ENCODE data around the gene OBP2A.
"Not testable (repeated sequence)": the region's sequence is repeated elsewhere in the genome, so short reads cannot be mapped to it uniquely, and the experiment has no call there.

OBP2A gene

GRCh38 chr9:135506327-135507103, 39.4 kb upstream of the OBP2A start:
- Mint-ChIP-seq H3K27me3 (no peaks in the 10 kb centered on the region), H3K27ac (no peak overlapping the region), H3K4me1 (ENCODE audit: low read depth) (peaks cover 21% of the 10 kb centered on the region), H3K9me3 (peaks cover 10% of the 10 kb centered on the region), H3K4me3 (no peak overlapping the region), H3K36me3 (ENCODE audit: low read depth) (peaks cover 24% of the 10 kb centered on the region)

- no peaks in the 10 kb centered on the region for H3K27me3 Mint-ChIP-seq
- H3K27ac Mint-ChIP-seq, result no peak overlapping the region
- peaks cover 19% of the 10 kb centered on the region for H3K36me3 Mint-ChIP-seq (ENCODE audit: low read depth)
Measured at GRCh38 chr9:135507104-135508035, 38.6 kb upstream of the OBP2A start.

GRCh38 chr9:135508211-135508820, 37.6 kb upstream of the OBP2A start:
- Mint-ChIP-seq H3K36me3 (ENCODE audit: low read depth) (peaks cover 15% of the 10 kb centered on the region), H3K9me3 (peaks cover 10% of the 10 kb centered on the region), H3K27ac (no peak overlapping the region), H3K4me3 (no peak overlapping the region), H3K4me1 (ENCODE audit: low read depth) (peaks cover 11% of the 10 kb centered on the region), H3K27me3 (peaks cover 3% of the 10 kb centered on the region)

More at GRCh38 chr9:135507104-135508035, 38.6 kb upstream of the OBP2A start:
- Mint-ChIP-seq H3K4me3 (no peak overlapping the region), H3K4me1 (ENCODE audit: low read depth) (peaks cover 15% of the 10 kb centered on the region), H3K9me3 (peaks cover 10% of the 10 kb centered on the region)

- Mint-ChIP-seq H3K9me3 (peaks cover 10% of the 10 kb centered on the region), H3K4me1 (ENCODE audit: low read depth) (peaks cover 11% of the 10 kb centered on the region), H3K4me3 (no peak overlapping the region), H3K27ac (no peak overlapping the region), H3K36me3 (ENCODE audit: low read depth) (peaks cover 9% of the 10 kb centered on the region), H3K27me3 (peaks cover 3% of the 10 kb centered on the region)
Measured at GRCh38 chr9:135509458-135509857, 36.5 kb upstream of the OBP2A start.

GRCh38 chr9:135512241-135512603, 33.7 kb upstream of the OBP2A start:
- peaks cover 10% of the 10 kb centered on the region for H3K9me3 Mint-ChIP-seq
- H3K4me1 Mint-ChIP-seq (ENCODE audit: low read depth), result peaks cover 15% of the 10 kb centered on the region
- no peak overlapping the region for H3K4me3 Mint-ChIP-seq
- H3K27ac Mint-ChIP-seq, result no peak overlapping the region
- no peaks in the 10 kb centered on the region for H3K36me3 Mint-ChIP-seq (ENCODE audit: low read depth)
- peaks cover 3% of the 10 kb centered on the region for H3K27me3 Mint-ChIP-seq

- Mint-ChIP-seq H3K36me3 (ENCODE audit: low read depth) (no peaks in the 10 kb centered on the region), H3K27me3 (peaks cover 7% of the 10 kb centered on the region), H3K27ac (no peak overlapping the region), H3K4me1 (ENCODE audit: low read depth) (peaks cover 15% of the 10 kb centered on the region), H3K9me3 (peaks cover 10% of the 10 kb centered on the region), H3K4me3 (no peak overlapping the region)
Measured at GRCh38 chr9:135512904-135513303, 33.0 kb upstream of the OBP2A start.

DNA sequence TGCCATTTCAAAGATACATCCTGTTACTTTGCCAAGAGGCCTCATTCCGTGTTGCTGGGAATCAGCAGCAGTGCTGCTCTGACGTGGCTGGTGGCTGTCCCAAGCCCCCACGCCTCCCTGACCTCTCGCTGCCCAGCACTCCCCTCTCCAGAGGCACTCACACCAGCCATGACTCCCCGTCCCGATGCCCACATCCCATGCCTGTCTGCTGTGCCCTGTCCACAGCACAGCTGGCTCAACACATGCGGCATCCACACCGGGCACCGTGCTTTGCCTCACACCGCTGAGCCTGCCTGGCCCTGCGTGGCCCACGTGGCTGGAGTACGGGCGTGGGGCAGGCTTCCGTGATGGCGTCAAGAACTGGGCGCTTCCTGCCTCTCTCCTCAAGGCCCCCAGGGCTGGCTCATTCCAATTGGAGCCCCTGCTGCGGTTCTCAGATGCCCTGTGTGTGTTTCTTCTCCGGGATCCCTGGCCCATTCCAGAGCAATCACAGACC, 32.5 kb upstream of the OBP2A start:
- no peak overlapping the region for H3K27ac Mint-ChIP-seq
- peaks cover 15% of the 10 kb centered on the region for H3K4me1 Mint-ChIP-seq (ENCODE audit: low read depth)

DNA sequence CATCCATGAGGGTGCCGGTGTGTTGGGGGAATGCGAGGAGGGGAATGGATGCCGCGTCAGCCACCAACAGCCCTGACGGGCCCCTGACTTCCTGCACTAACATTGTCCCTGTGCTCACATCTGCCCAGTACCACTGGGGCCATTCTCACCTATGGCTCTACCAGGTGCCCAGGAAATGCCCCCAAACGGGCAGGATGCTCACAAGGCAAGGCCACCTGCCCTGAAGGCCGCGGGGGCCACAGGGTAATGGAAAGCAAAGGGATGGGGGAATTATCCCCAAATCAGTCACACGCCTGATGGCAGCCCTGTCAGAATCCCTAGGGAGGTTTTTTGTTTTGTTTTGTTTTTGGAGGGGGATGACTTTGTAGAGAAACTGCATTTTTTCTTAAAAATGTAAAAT, 32.0 kb upstream of the OBP2A start:
- H3K27me3 Mint-ChIP-seq, result peaks cover 13% of the 10 kb centered on the region
- H3K4me1 Mint-ChIP-seq (ENCODE audit: low read depth), result peaks cover 15% of the 10 kb centered on the region
- not testable (repeated sequence) for H3K27ac Mint-ChIP-seq; H3K9me3 Mint-ChIP-seq; H3K4me3 Mint-ChIP-seq; H3K36me3 Mint-ChIP-seq (ENCODE audit: low read depth)

More for the DNA sequence above, 32.5 kb upstream of the OBP2A start:
- Mint-ChIP-seq H3K36me3 (ENCODE audit: low read depth) (no peaks in the 10 kb centered on the region), H3K27me3 (peaks cover 11% of the 10 kb centered on the region), H3K4me3 (no peak overlapping the region), H3K9me3 (peaks cover 10% of the 10 kb centered on the region)

DNA sequence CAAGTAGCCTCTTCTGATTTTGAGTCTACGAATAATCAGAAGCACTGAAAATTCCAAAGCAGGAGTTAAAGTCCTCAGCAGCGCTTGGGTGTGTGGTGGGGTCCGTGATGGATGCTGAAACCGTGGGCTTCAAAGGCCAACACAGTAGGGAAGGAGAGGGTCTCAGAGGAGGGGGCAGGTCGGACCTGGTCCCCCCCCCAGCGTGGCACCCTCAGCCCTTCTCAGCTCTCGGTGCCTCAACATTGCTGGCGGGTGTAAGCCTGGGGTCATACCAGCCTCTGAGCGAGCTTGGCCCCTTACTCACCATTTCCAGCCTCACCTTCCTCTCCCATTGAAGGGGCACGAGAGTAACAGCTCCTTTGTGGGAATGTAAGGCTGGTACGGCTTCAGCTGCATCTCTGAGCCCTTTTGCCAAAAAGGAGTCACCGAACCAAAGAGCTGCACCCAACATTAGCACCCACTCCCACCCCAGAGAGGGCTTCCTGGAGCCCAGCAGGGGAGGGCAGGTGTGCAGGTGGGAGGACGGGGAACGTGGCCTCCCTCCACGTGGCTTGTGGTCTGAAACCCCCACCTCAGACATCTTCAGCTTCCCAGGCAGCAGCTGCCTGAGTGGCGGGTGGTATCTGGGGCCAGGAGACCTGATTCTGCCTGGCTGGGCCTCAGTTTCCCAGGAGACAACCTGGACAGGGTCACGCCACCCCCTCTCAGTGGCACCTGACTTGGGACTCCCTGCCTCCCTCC, 31.4 kb upstream of the OBP2A start:
- Mint-ChIP-seq H3K27ac (no peak overlapping the region), H3K36me3 (ENCODE audit: low read depth) (no peaks in the 10 kb centered on the region), H3K9me3 (peaks cover 1% of the 10 kb centered on the region), H3K27me3 (peaks cover 14% of the 10 kb centered on the region), H3K4me1 (ENCODE audit: low read depth) (peaks cover 15% of the 10 kb centered on the region), H3K4me3 (no peak overlapping the region)

DNA sequence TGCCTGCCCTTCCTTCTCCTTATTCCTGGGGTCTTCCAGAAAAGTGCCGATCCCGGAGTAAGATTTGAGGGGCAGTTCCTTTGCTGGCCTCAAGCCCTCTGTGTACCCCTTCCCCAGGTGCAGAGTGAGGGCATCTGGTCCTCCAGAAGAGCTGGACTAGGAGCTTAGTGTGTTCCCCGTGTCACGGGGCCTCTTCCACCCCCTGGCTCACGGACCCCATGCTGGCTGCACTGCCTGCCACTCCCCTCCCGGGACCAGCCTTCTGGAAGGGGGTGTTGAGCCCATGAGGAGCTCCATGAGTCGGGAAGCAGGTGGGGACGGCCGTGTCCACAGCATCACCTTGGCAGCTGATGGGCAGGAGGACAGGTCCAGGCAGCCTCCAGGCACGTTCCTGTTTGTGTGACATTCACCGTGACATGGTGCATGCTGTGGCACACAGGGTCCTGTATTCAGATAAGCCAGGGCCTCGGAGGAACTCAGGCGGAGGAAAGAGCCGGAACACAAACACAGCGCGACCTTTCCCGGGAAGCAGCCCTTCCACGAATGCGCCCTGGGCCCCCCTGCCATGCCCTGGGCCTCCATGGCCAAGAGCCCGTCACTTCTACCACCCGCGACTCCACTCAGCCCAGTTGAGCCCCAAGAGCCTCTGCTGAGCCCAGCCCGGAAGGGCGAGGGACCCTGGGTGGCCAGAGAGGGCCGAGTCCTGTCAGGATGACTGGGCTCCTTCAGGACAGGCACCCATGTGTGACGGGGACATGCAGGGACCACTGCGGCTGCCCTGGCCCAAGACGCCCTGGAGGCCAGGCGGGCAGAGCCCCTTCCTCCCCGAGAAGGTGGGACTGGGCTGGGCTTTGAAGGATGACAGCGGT, 30.6 kb upstream of the OBP2A start:
- Mint-ChIP-seq H3K9me3 (no peaks in the 10 kb centered on the region), H3K27me3 (peaks cover 19% of the 10 kb centered on the region), H3K27ac (no peak overlapping the region), H3K4me1 (ENCODE audit: low read depth) (peaks cover 15% of the 10 kb centered on the region), H3K4me3 (no peak overlapping the region), H3K36me3 (ENCODE audit: low read depth) (no peaks in the 10 kb centered on the region)

DNA sequence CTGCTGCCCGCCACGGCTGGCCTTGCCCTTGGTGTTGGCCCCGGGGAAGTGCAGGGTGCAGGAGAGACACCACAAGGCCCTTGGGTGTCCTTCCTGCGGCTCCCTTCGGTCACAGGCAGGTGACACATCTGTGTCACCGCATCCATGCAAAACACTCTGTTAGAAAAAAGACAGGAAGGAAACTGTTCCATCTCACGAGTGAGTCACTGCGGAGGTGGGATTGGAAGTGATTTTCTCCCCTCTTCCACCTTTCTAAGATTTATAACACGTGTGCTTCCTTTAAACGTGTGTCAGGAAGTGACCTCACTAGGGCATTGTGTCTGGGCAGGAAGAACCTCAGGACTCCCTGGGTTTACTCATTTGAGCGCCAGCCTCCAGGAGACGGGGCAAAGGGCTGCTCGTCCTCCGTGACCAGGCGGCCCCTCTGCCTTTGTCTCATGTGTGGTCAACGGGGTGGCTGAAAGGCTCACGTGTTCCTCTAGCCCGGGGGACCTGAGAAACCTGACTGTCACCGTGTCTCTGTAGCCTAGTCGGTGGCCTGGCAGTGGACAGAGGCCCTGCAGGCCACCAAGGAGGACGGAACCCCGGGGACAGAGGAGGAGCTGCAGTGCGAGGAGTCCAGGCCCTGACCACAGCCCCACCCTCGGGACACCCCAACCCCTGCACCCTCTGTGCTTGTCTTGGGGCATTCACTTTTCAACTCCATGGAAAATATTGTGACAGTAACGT, 29.6 kb upstream of the OBP2A start:
- H3K27ac Mint-ChIP-seq, result no peak overlapping the region
- H3K9me3 Mint-ChIP-seq, result no peaks in the 10 kb centered on the region

GRCh38 chr9:135517407-135517822, 28.5 kb upstream of the OBP2A start:
- Mint-ChIP-seq H3K27ac (no peak overlapping the region), H3K36me3 (ENCODE audit: low read depth) (no peaks in the 10 kb centered on the region), H3K4me1 (ENCODE audit: low read depth) (peaks cover 4% of the 10 kb centered on the region), H3K27me3 (peaks cover 20% of the 10 kb centered on the region), H3K4me3 (no peak overlapping the region), H3K9me3 (no peaks in the 10 kb centered on the region)

More for the DNA sequence above, 29.6 kb upstream of the OBP2A start:
- Mint-ChIP-seq H3K27me3 (peaks cover 19% of the 10 kb centered on the region), H3K36me3 (ENCODE audit: low read depth) (no peaks in the 10 kb centered on the region), H3K4me1 (ENCODE audit: low read depth) (peaks cover 9% of the 10 kb centered on the region), H3K4me3 (no peak overlapping the region)
